Esophagus (tissue), 2 donors: ENCODE data around the gene HNRNPC. TPM values are rescaled to one million over a fixed set of nuclear protein-coding genes. Genes with fewer than 3 reads are reported as not detected.

ENCODE experiments used
- H3K27ac ChIP-seq, 2 donors: one replicate each; pipeline ENCODE4 v1.5.1; 2013; ENCODE audit warnings: low read depth in 2 of 2, mild to moderate bottlenecking in 2 of 2, inconsistent platforms in 1 of 2, low read length in 1 of 2, moderate library complexity in 1 of 2
- H3K27me3 ChIP-seq, 2 donors: one replicate each; pipeline ENCODE4 v1.6.1; 2013; ENCODE audit warnings: low read length in 2 of 2, control low read depth in 1 of 2, mild to moderate bottlenecking in 1 of 2; ENCODE audit not compliant: insufficient read depth in 2 of 2, control insufficient read depth in 1 of 2
- H3K36me3 ChIP-seq, 2 donors: one replicate each; pipeline ENCODE4 v1.6.1; 2013; ENCODE audit warnings: low read length in 1 of 2; ENCODE audit not compliant: control insufficient read depth in 2 of 2, insufficient read depth in 2 of 2
- H3K4me1 ChIP-seq, 2 donors: one replicate each; pipeline ENCODE4 v1.6.1; 2013; ENCODE audit warnings: low read length in 1 of 2; ENCODE audit not compliant: control insufficient read depth in 2 of 2, insufficient read depth in 2 of 2
- H3K4me3 ChIP-seq, 2 donors: one replicate each; pipeline ENCODE4 v1.5.1; 2013; ENCODE audit warnings: low read length in 2 of 2, mild to moderate bottlenecking in 2 of 2, low read depth in 1 of 2, moderate library complexity in 1 of 2
- H3K9me3 ChIP-seq, 2 donors: one replicate each; pipeline ENCODE4 v1.6.1; 2013; ENCODE audit warnings: mild to moderate bottlenecking in 2 of 2, low read depth in 1 of 2, low read length in 1 of 2, moderate library complexity in 1 of 2; ENCODE audit not compliant: control insufficient read depth in 2 of 2, insufficient read depth in 1 of 2
- WGBS, 2 donors: extraction: QIAGEN DNeasy Blood & Tissue Kit; methylation state at CpG; one replicate each; pipeline ENCODE4 v1.1.7; 2013; 5-methylcytosine and 5-hydroxymethylcytosine counted together
- polyA plus RNA-seq, 2 donors: library from polyadenylated mRNA; stranded (reverse); fragments of 200-250 nt; gene quantifications; one replicate each; pipeline ENCODE4 v1.2.3, GENCODE V29; 2013
- donor health status: healthy with polysubstance abuse.
- donor health status: Bipolar disorder and iron deficiency.

HNRNPC gene
- polyA plus RNA-seq, 2 donors, result 431 to 699 TPM

DNA sequence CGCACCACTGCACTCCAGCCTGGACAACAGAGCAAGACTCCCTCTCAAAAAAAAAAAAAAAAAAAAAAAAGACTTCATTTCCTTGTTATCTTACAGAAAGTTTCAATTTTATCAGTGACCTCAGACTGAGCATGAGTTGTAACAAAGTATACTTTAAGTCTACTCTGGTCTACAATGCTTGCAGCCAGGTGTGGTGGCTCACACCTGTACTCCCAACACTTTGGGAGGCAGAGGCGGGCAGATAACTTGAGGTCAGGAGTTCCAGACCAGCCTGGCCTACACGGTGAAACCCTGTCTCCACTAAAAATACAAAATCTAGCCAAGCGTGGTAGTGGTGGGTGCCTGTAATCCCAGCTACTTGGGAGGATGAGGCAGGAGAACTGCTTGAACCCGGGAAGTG is 18.0 kb downstream of the HNRNPC start:
- Histone ChIP-seq H3K4me1 (no peaks in the 10 kb centered on the region), H3K27me3 (no peaks in the 10 kb centered on the region), H3K4me3 (no peak overlapping the region), H3K36me3 (peaks cover 3 to 6% of the 10 kb centered on the region in 2 donors), H3K27ac (no peak overlapping the region), H3K9me3 (no peaks in the 10 kb centered on the region)
- WGBS, 2 donors, result 93 to 94% methylated on average over 5 of the region's 5 CpGs

- Histone ChIP-seq H3K4me3 (no peak overlapping the region), H3K9me3 (no peaks in the 10 kb centered on the region), H3K36me3 (peaks cover 3 to 6% of the 10 kb centered on the region in 2 donors), H3K27me3 (no peaks in the 10 kb centered on the region), H3K27ac (no peak overlapping the region), H3K4me1 (no peaks in the 10 kb centered on the region)
- WGBS, 2 donors, result 88 to 94% methylated on average over 8 of the region's 8 CpGs
These were observed 20.4 kb downstream of the HNRNPC start for GRCh38 chr14:21248739-21249411.

DNA sequence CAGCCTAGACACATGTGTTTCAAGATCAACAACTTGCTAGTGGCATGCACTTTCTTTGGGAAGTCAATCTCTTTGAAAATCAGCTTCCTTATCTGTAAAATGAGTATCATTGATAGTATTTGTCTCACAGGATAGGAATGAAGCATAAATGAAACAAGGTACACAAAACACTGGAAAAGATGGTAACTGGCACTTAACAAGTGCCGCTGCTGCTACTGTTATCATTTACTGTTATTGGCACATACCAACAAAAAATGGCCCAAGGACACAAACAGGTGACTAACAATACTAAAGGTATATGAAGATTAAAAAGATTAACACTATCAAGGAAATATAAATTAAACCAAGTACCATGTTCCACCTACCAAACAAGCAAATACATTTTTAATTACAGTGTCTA is 20.9 kb downstream of the HNRNPC start:
- 85 to 98% methylated on average over 1 of the region's 1 CpG for WGBS, 2 donors
- Histone ChIP-seq H3K4me3 (no peak overlapping the region), H3K27ac (no peak overlapping the region), H3K9me3 (no peaks in the 10 kb centered on the region), H3K27me3 (no peaks in the 10 kb centered on the region), H3K4me1 (no peaks in the 10 kb centered on the region), H3K36me3 (peaks cover 3 to 6% of the 10 kb centered on the region in 2 donors)

DNA sequence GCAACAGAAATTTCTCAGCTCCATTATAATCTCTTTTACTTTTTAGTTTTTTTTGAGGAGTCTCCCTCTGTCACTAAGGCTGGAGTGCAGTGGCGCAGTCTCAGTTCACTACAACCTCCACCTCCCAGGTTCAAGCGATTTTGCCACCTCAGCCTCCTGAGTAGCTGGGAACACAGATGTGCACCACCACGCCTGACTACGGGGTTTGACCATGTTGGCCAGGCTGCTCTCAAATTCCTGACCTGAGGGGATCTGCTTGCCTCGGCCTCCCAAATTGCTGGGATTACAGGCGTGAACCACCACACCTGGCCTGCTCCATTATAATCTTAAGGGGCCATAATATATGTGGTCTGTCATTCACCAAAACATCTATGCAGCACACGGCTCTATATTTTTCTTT is 23.4 kb downstream of the HNRNPC start:
- Histone ChIP-seq H3K4me3 (no peak overlapping the region), H3K9me3 (no peaks in the 10 kb centered on the region), H3K36me3 (peaks cover 3 to 6% of the 10 kb centered on the region in 2 donors), H3K27ac (no peak overlapping the region), H3K4me1 (no peaks in the 10 kb centered on the region), H3K27me3 (no peaks in the 10 kb centered on the region)
- WGBS, 2 donors, result 89 to 90% methylated on average over 7 of the region's 7 CpGs

- H3K27ac ChIP-seq, result no peak overlapping the region
- H3K4me1 ChIP-seq, result no peaks in the 10 kb centered on the region
These were observed 24.7 kb downstream of the HNRNPC start for GRCh38 chr14:21244544-21244943.

GRCh38 chr14:21241218-21241819 is 27.9 kb downstream of the HNRNPC start:
- 76 to 87% methylated on average over 1 of the region's 1 CpG for WGBS, 2 donors
- no peak overlapping the region for H3K4me3 ChIP-seq
- H3K9me3 ChIP-seq, result no peaks in the 10 kb centered on the region
- no peak overlapping the region for H3K27ac ChIP-seq
- H3K27me3 ChIP-seq, result no peaks in the 10 kb centered on the region
- no peaks in the 10 kb centered on the region for H3K4me1 ChIP-seq
- H3K36me3 ChIP-seq, result peaks cover 0 to 3% of the 10 kb centered on the region in 2 donors

More at GRCh38 chr14:21244544-21244943, 24.7 kb downstream of the HNRNPC start:
- H3K27me3 ChIP-seq, result no peaks in the 10 kb centered on the region
- WGBS, 2 donors, result 70 to 71% methylated on average over 7 of the region's 7 CpGs
- no peak overlapping the region for H3K4me3 ChIP-seq
- peaks cover 0 to 3% of the 10 kb centered on the region in 2 donors for H3K36me3 ChIP-seq
- no peaks in the 10 kb centered on the region for H3K9me3 ChIP-seq

DNA sequence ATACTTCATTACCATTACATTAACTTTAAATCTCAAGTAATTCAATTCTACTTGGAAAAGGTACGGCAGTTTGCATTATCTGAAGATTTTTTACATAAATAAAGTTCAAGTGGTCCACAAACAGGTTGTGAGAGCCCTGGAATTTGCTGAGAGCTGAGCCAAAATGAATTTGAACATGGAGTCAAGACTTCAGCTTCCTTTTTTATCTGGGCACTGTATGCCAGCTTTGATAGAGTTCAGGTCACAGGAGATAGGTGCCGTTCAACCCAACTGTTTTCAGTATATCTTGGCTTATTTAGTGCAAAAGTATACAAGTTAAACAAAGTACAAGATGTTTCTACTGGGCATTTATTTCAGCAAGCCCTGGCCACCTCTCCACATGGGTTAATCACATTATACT is 28.8 kb downstream of the HNRNPC start:
- Histone ChIP-seq H3K4me3 (no peak overlapping the region), H3K27ac (no peak overlapping the region), H3K36me3 (peaks cover 0 to 3% of the 10 kb centered on the region in 2 donors), H3K27me3 (no peaks in the 10 kb centered on the region), H3K9me3 (no peaks in the 10 kb centered on the region), H3K4me1 (no peaks in the 10 kb centered on the region)
- WGBS, 2 donors, result 64 to 73% methylated on average over 2 of the region's 2 CpGs

DNA sequence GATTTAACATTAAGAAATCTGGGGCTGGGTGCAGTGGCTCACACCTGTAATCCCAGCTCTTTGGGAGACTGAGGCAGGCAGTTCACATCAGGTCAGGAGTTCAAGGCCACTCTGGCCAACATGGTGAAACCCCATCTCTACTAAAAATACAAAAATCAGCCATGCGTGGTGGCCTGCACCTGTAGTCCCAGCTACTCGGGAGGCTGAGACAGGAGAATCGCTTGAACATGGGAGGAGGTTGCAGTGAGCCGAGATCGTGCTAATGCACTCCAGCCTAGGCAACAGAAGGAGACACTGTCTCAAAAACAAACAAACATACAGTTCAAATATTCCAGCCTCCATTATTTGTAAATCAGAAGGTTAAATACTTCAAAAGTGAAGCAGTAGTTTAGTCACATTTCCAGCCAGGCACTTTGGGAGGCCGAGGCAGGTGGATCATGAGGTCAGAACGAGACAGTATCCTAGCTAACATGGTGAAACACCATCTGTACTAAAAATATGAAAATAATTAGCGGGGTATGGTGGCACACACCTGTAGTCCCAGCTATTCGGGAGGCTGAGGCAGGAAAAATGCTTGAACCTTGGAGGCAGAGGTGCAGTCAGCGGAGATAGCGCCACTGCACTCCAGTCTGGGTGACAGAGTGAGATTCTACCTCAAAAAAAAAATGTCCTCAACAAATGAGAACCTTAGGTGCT is 30.3 kb downstream of the HNRNPC start:
- Histone ChIP-seq H3K4me3 (no peak overlapping the region), H3K4me1 (no peaks in the 10 kb centered on the region), H3K27me3 (no peaks in the 10 kb centered on the region), H3K27ac (no peak overlapping the region), H3K36me3 (peaks cover 0 to 3% of the 10 kb centered on the region in 2 donors), H3K9me3 (no peaks in the 10 kb centered on the region)
- 94 to 96% methylated on average over 11 of the region's 11 CpGs for whole genome bisulfite sequencing, 2 donors

DNA sequence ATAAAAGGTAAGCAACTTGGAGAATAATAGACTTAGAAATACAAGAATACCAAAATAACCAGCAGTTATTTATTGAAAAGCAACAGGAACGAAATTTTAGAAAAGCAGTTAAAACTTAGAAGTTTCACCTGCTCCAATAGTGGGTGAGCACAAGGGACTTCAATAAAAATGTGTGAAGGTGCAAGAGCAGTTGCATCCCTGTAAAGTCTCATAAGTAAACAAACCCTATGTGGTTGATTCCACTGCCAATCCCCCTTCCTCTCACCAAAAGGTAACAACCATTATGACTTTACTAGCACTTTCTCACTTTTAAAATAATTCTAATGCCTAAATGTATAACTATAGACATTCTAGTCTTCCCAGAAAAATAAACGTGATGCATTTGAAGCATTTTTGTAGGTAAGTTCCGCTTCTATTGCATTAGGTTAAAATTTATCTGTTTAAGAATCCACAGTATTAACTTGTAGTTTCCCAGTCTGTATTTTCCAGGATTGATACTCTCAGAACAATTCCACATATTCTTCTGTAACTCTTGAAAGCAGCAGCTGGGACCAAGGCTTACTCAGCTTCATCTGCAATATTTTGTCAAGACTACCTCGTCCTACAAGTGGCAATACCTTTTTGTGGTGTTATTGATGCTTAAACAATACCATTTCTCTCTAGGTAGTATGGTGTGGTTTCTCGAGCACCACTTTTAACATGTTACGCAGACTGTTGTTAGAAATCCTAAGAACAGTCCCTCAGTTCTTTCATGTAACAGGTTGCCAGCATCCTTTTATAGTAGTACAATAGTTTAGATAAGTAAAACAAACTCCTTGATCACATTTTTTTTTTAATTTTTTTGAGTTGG is 32.1 kb downstream of the HNRNPC start:
- H3K36me3 ChIP-seq, result peaks cover 0 to 2% of the 10 kb centered on the region in 2 donors
- no peaks in the 10 kb centered on the region for H3K4me1 ChIP-seq

More for the DNA sequence above, 32.1 kb downstream of the HNRNPC start:
- Histone ChIP-seq H3K9me3 (no peaks in the 10 kb centered on the region), H3K27ac (no peak overlapping the region), H3K4me3 (no peak overlapping the region), H3K27me3 (no peaks in the 10 kb centered on the region)
- WGBS, 2 donors, result 67 to 75% methylated on average over 6 of the region's 6 CpGs
